ENCODE results near the gene ZNF622. TPM values are rescaled to one million over a fixed set of nuclear protein-coding genes. Genes with fewer than 3 reads are reported as not detected.

Gene ZNF622
- total and polyA plus RNA-seq, 4 donors, result 15.0 to 33.0 (median 25.6) TPM

- no peak overlapping the region for H3K4me3 ChIP-seq
- no peak for TF ChIP-seq CTCF (IDR thresholded peaks at IDR 0.05; ENCODE audit: control extremely low read depth, extremely low read depth)
- 59 to 72% methylated on average over 1 of the region's 1 CpG for WGBS, 2 donors
- DNase-seq, result no peak
- H3K36me3 ChIP-seq (ENCODE audit: control insufficient read depth in 4 of 4, insufficient read depth in 4 of 4, low read length in 4 of 4), result no peaks in the 10 kb centered on the region
- H3K9ac ChIP-seq (ENCODE audit: insufficient read depth in 1 of 2, low read length in 2 of 2), result no peak overlapping the region
- no peak for ATAC-seq (ENCODE audit: insufficient read depth, low FRiP score)
- no peak overlapping the region for H3K27ac ChIP-seq (ENCODE audit: low read depth in 1 of 2, low read length in 1 of 2)
- H3K27me3 ChIP-seq (ENCODE audit: control insufficient read depth in 3 of 3, insufficient read depth in 3 of 3, low read length in 2 of 3), result no peaks in the 10 kb centered on the region
- no peaks in the 10 kb centered on the region for H3K9me3 ChIP-seq (ENCODE audit: control insufficient read depth in 4 of 4, insufficient read depth in 3 of 4, low read length in 3 of 4)
- peaks cover 0 to 15% (median 4%) of the 10 kb centered on the region in 5 donors for H3K4me1 ChIP-seq (ENCODE audit: control insufficient read depth in 5 of 5, insufficient read depth in 5 of 5, low read length in 5 of 5)
Measured at GRCh38 chr5:16413166-16413860, 52.3 kb downstream of the ZNF622 start.

GRCh38 chr5:16412556-16412955 is 53.0 kb downstream of the ZNF622 start:
- TF ChIP-seq CTCF (IDR thresholded peaks at IDR 0.05; ENCODE audit: control extremely low read depth, extremely low read depth), result no peak
- Histone ChIP-seq H3K27ac (ENCODE audit: low read depth in 1 of 2, low read length in 1 of 2) (no peak overlapping the region), H3K36me3 (ENCODE audit: control insufficient read depth in 4 of 4, insufficient read depth in 4 of 4, low read length in 4 of 4) (no peaks in the 10 kb centered on the region), H3K9me3 (ENCODE audit: control insufficient read depth in 4 of 4, insufficient read depth in 3 of 4, low read length in 3 of 4) (no peaks in the 10 kb centered on the region), H3K4me3 (no peak overlapping the region), H3K27me3 (ENCODE audit: control insufficient read depth in 3 of 3, insufficient read depth in 3 of 3, low read length in 2 of 3) (no peaks in the 10 kb centered on the region), H3K9ac (ENCODE audit: insufficient read depth in 1 of 2, low read length in 2 of 2) (no peak overlapping the region), H3K4me1 (ENCODE audit: control insufficient read depth in 5 of 5, insufficient read depth in 5 of 5, low read length in 5 of 5) (peaks cover 0 to 15% (median 3%) of the 10 kb centered on the region in 5 donors)
- DNase-seq (no peak), ATAC-seq (ENCODE audit: insufficient read depth, low FRiP score) (no peak)

DNA sequence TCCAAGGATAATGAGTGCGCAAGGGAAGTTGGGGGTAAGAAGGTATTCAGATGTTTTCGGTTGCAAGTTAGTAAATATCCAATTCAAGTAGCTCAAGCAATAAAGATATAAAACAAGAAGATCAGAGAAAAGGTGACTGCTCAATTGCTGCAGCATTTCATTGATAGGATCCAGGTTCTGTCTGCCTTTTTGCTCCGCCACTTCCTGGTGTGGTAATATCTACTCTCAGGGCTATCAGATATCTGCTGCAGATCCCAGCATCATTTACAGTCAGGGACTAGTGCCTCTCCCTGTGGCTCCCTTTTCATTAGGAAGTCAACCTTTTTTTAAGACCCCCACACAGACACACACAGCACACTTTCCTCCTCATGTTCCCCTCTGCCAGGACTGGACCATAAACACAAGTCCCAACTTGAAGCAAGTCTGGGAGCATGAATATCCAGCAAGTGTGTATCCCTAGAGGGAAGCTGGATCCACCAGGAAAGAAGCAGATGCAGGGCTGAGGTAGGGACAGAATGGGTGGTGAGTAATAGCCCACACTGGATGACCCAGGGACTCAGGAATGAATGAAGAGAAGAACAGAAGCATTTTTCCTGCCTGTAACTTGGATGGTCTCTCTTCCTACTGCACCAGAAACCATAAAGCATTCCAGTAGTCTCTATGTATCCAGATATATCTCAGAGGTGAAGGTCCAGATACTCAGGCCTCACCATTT is 53.7 kb downstream of the ZNF622 start:
- TF ChIP-seq CTCF (IDR thresholded peaks at IDR 0.05; ENCODE audit: control extremely low read depth, extremely low read depth), result no peak
- Histone ChIP-seq H3K9me3 (ENCODE audit: control insufficient read depth in 4 of 4, insufficient read depth in 3 of 4, low read length in 3 of 4) (no peaks in the 10 kb centered on the region), H3K27me3 (ENCODE audit: control insufficient read depth in 3 of 3, insufficient read depth in 3 of 3, low read length in 2 of 3) (no peaks in the 10 kb centered on the region), H3K4me1 (ENCODE audit: control insufficient read depth in 5 of 5, insufficient read depth in 5 of 5, low read length in 5 of 5) (peaks cover 0 to 15% (median 3%) of the 10 kb centered on the region in 5 donors), H3K36me3 (ENCODE audit: control insufficient read depth in 4 of 4, insufficient read depth in 4 of 4, low read length in 4 of 4) (no peaks in the 10 kb centered on the region), H3K9ac (ENCODE audit: insufficient read depth in 1 of 2, low read length in 2 of 2) (no peak overlapping the region), H3K27ac (ENCODE audit: low read depth in 1 of 2, low read length in 1 of 2) (no peak overlapping the region), H3K4me3 (no peak overlapping the region)
- 76 to 91% methylated on average over 3 of the region's 3 CpGs for WGBS, 2 donors
- no peak for ATAC-seq (ENCODE audit: insufficient read depth, low FRiP score)
- no peak for DNase-seq
